Measurements from ENCODE around the gene RND1. TPM values are rescaled to one million over a fixed set of nuclear protein-coding genes. Genes with fewer than 3 reads are reported as not detected.

The RND1 gene
- total and polyA plus RNA-seq, 2 of the 13 experiments (the other 11 are each of a cell fraction or from before 2014, with no cell fraction given): 1.8 to 1.9 TPM

DNA sequence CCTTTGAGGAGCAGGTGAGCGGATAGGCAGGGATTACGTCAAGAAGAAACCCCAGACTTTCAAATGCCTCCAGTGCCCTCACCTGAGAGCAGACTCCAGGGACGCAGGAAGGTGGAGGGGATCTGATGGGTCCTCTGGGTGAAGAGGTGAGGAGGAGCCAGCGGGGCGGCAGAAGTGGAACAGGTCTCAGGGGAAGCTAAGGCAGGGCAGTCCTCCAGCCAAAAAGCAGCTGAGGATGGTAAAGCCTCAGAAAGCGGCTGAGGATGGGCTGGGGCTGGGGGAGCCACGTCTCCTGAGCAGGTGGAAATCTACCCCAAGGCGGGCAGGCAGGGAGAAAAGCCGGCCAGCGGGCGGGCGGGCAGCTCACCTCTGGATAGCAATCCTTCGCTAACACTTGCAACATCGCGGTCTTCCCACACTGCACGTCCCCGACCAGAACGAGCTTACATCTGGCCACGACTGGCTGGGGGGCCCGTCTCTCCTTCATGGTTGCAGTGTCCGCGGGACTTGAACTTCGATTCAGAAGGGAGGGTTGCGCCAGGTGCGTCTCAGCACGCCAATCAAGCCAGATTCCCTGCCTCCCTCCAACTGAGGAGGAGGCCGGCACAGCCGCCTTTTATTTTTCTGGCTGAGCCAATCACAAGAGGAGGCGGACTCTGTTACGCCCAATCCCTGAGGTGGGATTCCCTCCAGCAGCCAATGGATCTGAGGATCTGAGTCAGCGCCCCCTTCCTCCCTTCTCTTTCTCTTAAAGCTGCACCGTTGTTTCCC, at the start of gene RND1 (continued):
- TF ChIP-seq, protein P1, sequence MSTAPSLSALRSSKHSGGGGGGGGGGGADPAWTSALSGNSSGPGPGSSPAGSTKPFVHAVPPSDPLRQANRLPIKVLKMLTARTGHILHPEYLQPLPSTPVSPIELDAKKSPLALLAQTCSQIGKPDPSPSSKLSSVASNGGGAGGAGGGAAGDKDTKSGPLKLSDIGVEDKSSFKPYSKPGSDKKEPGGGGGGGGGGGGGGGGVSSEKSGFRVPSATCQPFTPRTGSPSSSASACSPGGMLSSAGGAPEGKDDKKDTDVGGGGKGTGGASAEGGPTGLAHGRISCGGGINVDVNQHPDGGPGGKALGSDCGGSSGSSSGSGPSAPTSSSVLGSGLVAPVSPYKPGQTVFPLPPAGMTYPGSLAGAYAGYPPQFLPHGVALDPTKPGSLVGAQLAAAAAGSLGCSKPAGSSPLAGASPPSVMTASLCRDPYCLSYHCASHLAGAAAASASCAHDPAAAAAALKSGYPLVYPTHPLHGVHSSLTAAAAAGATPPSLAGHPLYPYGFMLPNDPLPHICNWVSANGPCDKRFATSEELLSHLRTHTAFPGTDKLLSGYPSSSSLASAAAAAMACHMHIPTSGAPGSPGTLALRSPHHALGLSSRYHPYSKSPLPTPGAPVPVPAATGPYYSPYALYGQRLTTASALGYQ (CRISPR knock-in tag; IDR thresholded peaks at IDR 0.05): peak; percentile 64; the same call in 1 of the 2 replicates
- TF ChIP-seq, protein P2, sequence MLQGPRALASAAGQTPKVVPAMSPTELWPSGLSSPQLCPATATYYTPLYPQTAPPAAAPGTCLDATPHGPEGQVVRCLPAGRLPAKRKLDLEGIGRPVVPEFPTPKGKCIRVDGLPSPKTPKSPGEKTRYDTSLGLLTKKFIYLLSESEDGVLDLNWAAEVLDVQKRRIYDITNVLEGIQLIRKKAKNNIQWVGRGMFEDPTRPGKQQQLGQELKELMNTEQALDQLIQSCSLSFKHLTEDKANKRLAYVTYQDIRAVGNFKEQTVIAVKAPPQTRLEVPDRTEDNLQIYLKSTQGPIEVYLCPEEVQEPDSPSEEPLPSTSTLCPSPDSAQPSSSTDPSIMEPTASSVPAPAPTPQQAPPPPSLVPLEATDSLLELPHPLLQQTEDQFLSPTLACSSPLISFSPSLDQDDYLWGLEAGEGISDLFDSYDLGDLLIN (CRISPR knock-in tag; IDR thresholded peaks at IDR 0.05; ENCODE audit: borderline replicate concordance): no peak
- no peak for TF ChIP-seq NR2F6 (IDR thresholded peaks at IDR 0.05)
- no peak for TF ChIP-seq NR2F6 (CRISPR knock-in tag; IDR thresholded peaks at IDR 0.05)
- TF ChIP-seq TAF1 (CRISPR knock-in tag; IDR thresholded peaks at IDR 0.05): peak; percentile 93
- no peak for TF ChIP-seq SIN3A (IDR thresholded peaks at IDR 0.05; ENCODE audit: borderline replicate concordance, low read depth, low read length)
- TF ChIP-seq, protein P3, sequence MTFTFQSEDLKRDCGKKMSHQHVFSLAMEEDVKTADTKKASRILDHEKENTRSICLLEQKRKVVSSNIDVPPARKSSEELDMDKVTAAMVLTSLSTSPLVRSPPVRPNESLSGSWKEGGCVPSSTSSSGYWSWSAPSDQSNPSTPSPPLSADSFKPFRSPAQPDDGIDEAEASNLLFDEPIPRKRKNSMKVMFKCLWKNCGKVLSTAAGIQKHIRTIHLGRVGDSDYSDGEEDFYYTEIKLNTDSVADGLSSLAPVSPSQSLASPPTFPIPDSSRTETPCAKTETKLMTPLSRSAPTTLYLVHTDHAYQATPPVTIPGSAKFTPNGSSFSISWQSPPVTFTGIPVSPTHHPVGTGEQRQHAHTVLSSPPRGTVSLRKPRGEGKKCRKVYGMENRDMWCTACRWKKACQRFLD (CRISPR knock-in tag; IDR thresholded peaks at IDR 0.05; ENCODE audit: borderline replicate concordance): 0 out of 2 replicates have a peak, but pooled peaks have one; percentile 65
- TF ChIP-seq ZNF720 (CRISPR knock-in tag; IDR thresholded peaks at IDR 0.05): no peak
- TF ChIP-seq, protein P4, sequence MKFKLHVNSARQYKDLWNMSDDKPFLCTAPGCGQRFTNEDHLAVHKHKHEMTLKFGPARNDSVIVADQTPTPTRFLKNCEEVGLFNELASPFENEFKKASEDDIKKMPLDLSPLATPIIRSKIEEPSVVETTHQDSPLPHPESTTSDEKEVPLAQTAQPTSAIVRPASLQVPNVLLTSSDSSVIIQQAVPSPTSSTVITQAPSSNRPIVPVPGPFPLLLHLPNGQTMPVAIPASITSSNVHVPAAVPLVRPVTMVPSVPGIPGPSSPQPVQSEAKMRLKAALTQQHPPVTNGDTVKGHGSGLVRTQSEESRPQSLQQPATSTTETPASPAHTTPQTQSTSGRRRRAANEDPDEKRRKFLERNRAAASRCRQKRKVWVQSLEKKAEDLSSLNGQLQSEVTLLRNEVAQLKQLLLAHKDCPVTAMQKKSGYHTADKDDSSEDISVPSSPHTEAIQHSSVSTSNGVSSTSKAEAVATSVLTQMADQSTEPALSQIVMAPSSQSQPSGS (CRISPR knock-in tag; IDR thresholded peaks at IDR 0.05): no peak
- TF ChIP-seq PHB2 (IDR thresholded peaks at IDR 0.05; ENCODE audit: partially characterized antibody): no peak
- TF ChIP-seq ATF7 (IDR thresholded peaks at IDR 0.05): no peak
- TF ChIP-seq ATF7 (CRISPR knock-in tag; IDR thresholded peaks at IDR 0.05): no peak
- peak; percentile 24; the same call in 1 of the 2 replicates for TF ChIP-seq RXRA (CRISPR knock-in tag; IDR thresholded peaks at IDR 0.05)
- TF ChIP-seq, protein P5, sequence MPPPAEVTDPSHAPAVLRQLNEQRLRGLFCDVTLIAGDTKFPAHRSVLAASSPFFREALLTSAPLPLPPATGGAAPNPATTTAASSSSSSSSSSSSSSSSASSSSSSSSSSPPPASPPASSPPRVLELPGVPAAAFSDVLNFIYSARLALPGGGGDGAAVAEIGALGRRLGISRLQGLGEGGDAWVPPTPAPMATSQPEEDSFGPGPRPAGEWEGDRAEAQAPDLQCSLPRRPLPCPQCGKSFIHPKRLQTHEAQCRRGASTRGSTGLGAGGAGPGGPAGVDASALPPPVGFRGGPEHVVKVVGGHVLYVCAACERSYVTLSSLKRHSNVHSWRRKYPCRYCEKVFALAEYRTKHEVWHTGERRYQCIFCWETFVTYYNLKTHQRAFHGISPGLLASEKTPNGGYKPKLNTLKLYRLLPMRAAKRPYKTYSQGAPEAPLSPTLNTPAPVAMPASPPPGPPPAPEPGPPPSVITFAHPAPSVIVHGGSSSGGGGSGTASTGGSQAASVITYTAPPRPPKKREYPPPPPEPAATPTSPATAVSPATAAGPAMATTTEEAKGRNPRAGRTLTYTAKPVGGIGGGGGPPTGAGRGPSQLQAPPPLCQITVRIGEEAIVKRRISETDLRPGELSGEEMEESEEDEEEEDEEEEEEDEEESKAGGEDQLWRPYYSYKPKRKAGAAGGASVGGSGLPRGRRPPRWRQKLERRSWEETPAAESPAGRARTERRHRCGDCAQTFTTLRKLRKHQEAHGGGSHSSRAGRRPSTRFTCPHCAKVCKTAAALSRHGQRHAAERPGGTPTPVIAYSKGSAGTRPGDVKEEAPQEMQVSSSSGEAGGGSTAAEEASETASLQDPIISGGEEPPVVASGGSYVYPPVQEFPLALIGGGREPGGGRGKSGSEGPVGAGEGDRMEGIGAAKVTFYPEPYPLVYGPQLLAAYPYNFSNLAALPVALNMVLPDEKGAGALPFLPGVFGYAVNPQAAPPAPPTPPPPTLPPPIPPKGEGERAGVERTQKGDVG (CRISPR knock-in tag; IDR thresholded peaks at IDR 0.05; ENCODE audit: borderline replicate concordance): no peak
- peak; percentile 70; the same call in 1 of the 2 replicates for TF ChIP-seq ZNF775 (CRISPR knock-in tag; IDR thresholded peaks at IDR 0.05; ENCODE audit: borderline replicate concordance)
- no peak for TF ChIP-seq SP140L (CRISPR knock-in tag; IDR thresholded peaks at IDR 0.05; ENCODE audit: borderline replicate concordance)
- 0 out of 2 replicates have a peak, but pooled peaks have one; percentile 42 for TF ChIP-seq MTA1 (CRISPR knock-in tag; IDR thresholded peaks at IDR 0.05; ENCODE audit: borderline replicate concordance)
- TF ChIP-seq HOXD1 (CRISPR knock-in tag; IDR thresholded peaks at IDR 0.05): no peak
- no peak for TF ChIP-seq TAF15 (IDR thresholded peaks at IDR 0.05; ENCODE audit: low read depth, low read length, poor library complexity, severe bottlenecking)
- no peak for TF ChIP-seq RCOR2 (CRISPR knock-in tag; IDR thresholded peaks at IDR 0.05)

All from HepG2 (cell line).